GM19351 (cell line): ENCODE results near the gene NENF.
"Not testable (repeated sequence)": the region's sequence is repeated elsewhere in the genome, so short reads cannot be mapped to it uniquely, and the experiment has no call there.

Experiments
- ATAC-seq: cut with Tn5 transposase; IDR thresholded peaks from one replicate; pipeline ENCODE4 v1.9.1; 2021; ENCODE audit warnings: mild to moderate bottlenecking, moderate library complexity; ENCODE audit not compliant: unreplicated experiment

The NENF gene

DNA sequence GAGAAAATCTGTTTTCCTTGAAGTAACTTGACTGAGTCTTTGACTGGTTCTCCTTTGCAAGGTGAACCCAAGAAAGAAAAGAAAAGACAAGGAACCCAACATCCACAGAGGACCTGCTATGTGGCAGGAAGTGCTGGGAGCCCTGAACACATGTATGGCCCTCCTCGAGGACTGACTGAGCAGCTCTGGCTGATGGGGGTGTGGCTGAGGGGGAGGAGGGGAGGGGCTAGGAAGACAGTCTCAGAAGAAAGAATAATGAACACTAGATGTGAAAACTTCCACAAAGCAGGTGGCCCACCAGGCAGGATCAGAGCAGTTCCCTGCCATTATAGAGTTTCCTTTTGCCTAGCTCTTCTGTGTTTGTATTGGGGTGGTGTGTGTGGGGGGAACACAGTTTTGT, 26.1 kb downstream of the NENF start:
- ATAC-seq: no peak

DNA sequence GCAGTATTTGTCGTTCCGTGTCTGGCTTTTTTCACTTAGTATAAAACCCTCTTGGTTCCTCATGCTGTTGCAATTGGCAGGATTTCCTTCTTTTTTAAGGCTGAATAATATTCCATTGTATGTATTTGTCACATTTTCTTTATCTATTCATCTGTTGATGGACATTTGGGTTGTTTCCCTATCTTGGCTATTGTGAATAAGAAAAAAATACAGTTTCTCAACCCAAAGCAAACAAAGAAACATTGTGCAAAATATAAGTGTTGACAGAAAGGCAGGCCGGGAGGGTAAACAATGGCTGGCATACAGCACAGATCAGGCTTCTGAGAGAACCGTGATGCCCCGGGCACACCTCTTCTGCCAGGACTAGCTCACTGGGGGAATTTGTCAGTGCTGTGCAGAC, 26.9 kb downstream of the NENF start:
- ATAC-seq: no peak

DNA sequence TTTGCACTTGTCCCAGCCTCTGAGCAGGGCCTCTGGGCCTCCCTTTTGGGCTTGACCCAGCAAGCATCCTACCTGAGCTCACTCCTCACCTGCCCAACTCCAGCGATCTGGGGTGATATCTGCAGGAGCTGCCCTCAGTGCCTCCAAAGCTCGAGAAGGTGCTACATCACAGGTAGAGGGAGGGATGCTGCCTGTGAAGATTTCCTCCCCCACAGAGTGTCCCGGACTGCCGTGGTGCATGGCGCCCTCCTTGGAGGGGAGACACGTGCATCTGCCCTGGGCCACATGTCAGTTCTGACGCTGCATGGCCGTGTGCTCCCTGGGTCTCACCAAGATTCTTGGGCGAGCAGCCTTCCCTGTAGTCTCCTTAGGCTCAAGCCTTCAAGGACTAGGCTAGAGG, 27.7 kb downstream of the NENF start:
- ATAC-seq: no peak

DNA sequence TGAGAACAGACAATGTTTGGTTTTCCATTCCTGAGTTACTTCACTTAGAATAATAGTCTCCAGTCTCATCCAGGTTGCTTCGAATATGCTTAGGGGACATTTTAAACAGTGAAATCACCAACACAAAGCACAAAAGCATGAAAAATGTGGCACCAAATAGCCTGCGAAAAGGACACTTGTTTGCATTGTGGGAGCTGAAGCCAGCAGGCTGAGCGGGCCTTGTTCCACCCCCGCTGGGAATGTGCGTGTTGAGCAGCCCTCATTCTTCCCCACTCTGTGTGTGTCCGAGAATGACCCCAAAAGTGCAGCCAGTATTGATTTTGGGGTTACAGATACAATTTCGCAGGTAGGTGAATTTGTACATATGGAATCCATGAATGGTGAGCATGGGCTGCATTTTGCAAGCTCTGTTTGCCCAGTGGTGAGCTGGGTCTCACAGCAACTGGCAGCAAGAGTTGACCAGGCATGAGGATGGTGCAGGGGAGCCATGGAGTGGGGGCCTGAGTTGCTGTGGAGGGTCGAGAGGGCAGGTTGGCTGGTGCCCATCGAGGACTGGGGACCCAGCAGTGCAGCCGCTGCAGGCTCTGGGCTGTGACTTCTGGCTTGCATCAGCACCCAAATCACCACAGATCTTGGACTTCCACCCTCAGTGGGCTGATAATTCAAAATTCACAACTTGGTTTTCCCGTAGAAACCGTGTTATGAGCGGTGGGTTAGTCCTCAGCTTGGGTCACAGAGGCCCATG, 29.4 kb downstream of the NENF start:
- no peak for ATAC-seq

DNA sequence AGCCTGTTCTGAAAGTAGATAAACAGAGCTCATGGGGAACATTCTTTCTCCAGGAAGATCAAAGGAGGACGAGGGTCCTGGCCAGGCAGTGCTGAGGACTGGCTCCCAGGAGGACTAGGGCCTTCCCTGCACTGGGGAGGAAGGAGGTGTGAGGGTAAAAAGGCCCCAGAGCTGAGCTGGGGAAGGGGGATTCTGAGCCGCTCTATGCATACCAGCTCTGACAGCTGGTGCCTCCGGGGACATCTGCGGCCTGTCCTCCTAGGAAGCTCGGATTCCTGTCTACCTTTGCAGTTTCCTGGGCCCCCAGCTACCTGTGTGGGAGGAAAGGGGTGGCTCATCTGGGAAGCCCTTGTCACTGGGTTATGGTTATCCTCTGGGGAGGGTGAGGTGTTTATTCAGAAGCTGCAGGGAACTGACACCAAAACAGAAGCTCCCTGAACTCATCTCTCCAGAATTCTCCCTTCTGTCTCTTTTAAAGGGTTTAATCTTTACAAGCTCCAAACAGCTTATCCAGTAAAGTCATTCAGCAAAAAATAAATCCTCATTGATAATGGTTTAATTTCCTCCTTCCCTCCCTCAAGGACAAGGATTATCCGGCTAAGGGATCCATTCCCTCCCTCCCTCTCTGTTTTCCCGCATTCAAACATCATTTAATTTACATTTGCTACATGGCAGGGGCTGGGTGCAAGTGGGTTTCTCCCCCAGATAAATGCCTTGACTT, 31.0 kb downstream of the NENF start:
- no peak for ATAC-seq

DNA sequence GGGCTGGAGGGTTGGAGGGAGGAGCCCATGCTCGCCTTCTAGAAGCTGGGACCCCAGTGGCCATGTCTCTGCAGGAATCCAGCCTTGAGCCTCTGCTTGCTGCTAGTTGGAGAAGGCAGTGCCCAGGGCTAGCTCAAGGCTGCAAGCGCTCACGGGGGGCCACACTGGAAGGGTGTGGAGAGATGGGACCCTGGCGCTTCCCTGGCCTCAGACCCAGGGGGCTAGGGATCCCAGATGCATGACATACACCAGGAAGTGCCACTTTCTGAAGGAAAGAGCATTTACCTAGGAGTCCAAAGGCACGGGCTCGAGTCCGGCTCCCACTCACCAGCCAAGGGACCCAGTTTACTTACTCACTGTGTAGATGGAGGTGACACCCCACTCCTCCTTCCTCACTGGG, 32.6 kb downstream of the NENF start:
- ATAC-seq: no peak

DNA sequence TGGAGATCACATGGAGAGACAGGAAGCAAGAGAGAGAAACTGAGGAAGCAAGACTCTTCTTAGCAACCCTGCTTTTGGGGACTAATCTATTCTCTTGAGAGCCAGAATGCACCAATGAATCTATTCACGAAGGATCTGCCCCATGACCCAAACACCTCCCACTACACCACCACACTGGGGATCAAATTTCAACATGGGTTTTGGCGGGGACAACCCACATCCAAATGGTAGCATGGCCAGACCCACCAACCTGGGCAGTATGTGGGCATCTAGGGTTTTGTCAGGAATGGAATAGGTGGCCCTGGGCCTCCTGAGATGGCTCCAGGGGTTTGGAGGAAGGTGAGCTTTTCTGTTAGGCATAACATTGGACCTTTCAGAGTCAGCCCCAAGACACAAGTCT, 33.7 kb downstream of the NENF start:
- ATAC-seq: no peak

DNA sequence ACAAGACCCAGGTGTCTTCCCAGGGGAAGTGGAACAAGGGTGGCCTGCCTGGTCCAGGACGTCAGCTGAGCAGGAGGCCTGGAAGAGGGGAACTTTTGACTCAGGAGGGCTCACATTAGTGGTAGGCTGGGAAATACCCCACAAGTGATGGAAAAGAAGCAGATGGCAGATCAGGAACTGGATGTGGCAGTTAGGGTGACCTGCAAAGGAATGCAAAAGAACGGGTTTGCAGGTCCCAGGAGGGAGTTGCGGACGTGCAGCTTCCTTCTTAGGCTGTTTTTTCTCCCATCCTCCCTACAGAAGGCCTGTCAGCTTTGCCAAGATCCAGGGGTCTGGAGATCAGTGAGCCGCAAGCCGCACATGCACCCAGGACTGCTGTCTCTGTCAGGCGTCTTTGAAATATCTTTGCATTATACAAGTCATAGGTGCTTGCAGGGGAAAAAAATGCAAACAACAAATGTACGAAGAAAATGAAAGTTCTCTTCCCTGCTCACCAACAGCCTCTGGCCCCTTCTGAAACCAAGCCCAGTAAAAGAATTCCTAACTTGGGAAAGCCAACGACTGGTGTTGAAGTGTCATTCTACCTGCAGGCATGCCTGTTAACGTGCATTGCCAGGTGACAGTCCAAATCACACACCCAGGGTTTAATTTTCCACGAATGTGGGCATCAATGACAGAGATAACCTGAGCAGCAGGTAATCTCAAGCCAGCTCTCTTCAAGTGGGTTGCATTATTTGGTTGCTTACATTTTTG, 34.4 kb downstream of the NENF start:
- no peak for ATAC-seq

DNA sequence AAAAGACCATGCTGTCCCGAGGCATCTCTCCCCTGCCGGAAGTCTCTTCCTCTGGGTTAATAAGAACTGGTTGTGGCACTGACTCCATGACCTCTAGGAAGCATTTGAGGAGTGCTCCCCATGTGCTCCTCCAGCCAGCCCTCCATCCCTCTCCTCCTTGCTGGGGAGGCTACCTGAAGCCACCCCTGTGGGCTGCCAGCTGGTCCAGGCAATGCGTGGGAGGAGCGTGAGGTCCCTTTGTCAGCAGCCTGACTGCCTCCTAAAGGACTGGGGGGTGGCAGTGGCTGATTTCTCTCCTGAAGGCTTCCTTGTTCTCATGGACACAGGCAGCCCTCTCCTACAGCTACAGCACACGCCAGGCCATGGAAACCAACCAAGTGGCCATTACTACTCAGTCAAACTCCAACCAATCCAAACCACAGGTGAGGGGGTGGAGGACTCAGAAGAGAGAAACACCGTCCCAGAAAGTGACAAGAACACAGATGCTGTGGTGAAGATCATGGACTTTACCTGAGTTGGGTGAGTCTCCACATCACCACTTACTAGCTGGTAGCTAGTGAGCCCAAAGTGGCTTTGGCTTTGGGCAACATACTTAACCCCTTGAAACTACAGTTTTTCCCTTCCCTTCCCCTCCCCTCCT, 35.2 kb downstream of the NENF start:
- no peak for ATAC-seq

DNA sequence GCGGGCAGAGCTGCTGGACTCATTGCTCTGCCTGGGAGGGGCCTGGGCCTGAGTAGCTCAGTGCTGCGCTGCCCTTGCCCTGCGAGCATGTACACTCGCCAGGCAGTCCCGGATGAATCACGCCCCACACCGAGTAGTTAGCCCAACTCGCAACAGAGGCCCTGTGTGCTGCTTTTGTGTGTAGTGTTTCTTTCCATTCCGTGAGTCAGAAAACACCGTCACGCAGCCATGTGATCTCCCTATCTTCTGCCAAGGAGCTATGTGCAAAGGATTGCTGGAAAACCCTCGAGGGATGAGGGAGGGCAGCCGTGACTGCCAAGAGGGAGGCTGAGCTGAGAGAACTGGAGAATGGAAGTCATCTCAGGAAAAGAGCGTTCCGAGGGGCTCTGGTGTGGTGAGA, 37.3 kb downstream of the NENF start:
- no peak for ATAC-seq

DNA sequence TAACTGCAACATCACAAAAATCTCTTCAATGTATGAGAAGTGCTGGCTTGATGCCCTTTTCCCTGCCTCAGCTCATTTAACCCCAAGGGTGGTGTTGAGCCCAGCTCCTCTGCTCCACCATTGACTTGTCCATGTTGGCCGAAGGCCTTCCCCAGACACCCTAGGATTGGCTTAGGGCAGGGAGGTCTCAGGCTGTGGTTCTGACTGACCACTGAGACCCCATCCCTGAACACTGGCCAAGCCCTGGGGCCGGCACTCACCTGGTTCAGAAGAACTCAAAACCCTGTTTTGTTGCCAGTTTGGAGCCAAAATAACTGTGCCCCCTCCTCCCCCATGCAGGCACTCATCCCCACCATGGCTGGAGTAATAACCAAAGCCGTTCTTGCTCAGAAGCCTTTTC, 38.6 kb downstream of the NENF start:
- no peak for ATAC-seq

DNA sequence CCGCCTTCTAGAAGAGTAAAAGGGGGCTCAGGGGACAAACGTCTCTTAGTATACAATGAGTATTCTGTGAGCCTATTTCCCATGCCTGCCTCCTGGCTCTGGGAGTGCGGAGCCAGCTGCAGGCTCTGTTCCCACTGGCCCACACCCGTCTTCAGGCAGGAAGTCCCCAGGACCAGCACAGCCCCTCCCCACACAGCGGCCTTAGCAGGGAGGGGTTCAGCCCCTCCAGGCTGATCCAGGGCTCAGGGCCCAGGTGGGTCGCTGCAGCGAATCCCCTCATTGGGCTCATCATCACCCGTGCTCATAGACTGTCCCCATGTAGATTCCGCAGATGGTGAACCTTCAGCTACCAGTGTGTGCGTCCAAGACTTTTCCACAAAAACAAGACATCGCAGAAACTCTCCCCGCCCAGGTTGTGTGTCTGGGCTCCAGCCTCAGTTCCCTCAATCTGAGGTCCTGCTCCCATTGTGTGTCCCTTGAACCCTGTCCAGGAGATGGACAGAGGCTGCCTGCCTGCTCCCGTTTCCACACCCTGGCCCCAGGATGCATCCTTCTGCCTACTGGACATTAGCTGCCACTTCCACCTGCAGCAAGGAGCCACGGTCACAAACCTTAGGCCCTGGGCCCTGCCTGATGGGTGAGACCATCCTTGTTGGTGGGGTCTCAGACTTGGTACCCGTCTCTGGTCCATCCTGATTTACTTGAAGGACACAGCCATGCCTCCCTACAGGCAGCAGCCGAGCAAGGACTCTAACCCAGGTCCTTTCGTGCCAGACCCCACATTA, 39.4 kb downstream of the NENF start:
- ATAC-seq: no peak

DNA sequence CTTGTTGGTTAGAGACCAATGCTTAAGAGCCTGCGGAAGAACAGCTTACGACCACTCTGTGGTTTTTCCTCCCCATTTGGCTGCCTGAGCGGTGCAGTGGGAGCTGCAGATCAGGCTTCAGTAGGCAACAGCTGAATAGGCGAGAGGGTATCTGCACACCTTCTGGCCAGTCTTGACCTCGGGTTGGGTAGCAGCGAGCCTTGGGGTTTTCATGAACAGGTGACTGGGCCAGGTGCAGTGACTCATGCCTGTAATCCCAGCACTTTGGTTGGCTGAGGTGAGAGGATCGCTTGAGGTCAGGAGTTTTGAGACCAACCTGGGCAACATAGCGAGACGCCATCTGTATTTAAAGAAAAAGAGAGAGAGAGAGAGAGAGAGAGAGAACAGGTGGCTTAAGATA, 41.0 kb downstream of the NENF start:
- ATAC-seq: no peak

DNA sequence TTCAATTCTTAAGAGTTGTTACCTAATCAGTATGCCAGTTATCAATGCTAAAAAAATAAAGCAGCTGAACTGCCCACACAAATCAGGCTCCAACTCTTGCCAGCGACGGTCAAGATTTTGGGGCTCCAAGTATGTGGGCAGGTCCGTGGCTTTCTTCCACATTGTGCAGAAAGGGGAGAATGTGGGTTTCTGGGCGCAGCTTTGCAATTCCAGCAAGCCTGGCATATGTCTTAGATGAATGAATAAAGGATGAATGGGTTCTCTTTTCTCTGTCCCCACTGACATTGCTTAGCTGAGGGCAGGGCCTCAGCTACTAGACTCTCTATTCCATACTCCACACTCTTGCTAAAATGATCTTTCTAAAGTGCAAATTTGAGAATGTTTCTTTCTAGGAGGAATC, 42.4 kb downstream of the NENF start:
- no peak for ATAC-seq

DNA sequence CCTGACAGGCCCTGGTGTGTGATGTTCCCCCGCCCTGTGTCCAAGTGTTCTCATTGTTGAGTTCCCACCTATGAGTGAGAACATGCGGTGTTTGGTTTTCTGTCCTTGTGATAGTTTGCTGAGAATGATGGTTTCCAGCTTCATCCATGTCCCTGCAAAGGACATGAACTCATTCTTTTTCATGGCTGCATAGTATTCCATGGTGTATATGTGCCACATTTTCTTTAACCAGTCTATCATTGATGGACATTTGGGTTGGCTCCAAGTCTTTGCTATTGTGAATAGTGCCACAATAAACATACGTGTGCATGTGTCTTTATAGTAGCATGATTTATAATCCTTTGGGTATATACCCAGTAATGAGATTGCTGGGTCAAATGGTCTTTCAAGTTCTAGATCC, 43.1 kb downstream of the NENF start:
- ATAC-seq: not testable (repeated sequence)

DNA sequence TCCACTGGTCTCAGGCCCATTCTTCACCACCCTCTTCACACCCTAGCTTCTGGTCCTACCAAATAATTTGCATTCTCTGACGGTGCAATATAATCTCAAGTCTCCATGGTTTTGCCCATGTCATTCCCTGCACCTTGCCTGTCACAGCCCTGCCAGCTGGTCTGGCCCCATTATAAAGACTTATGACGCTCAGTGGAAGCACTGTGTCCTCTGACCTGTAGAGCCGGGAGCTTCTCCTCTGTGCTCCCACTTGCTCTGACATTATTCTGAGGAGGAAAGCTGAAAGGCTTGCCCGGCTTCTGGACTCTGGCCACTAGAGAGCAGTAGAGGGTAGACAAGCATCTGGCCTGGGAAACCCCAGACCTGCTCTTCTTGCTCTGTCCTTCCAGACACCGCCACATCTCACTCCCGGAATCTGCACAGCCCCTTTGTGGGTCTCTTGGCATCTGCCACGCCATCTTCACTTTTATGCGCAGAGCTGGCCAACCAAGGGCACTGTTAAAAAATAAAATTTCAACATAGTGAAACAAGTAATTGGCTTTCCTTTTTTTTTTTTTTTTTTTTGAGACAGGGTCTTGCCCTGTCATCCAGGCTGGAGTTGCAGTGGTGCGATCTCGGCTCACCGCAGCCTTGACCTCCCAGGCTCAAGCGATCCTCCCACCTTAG, 44.4 kb downstream of the NENF start:
- ATAC-seq: peak; percentile 94

DNA sequence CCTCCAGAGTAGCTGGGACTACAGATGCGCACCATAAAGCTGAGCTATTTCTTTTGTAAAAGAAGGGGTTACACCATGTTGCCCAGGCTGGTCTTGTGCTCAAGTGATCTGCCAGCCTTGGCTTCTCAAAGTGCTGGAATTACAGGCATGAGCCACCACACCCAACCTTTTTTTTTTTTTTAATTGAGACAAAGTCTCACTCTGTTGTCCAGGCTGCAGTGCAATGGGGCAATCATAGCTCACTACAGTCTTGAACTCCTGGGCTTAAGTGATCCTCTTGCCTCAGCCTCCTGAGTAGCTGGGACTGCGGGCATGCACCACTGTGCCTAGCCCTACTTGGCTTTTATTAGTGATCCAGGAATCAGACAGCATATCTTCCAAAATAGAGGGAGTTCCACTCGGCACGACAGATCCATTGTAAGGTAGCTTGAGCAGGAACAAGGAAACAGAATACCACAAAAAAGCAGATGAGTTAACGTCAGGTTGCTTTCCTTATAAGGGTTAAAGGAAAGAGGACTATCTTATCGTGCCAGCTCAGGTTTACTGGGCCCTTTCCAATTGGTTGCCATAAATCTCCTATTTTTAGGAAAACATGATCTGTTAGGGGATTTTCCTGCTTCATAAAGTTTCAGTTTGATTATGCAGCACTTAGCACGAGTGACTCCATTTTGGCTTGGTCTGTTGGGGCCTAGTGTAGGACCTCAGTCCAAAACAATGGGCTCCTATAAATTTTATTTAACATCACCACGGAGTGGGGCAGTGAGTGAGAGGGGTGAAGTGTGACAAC, 45.2 kb downstream of the NENF start:
- no peak for ATAC-seq

DNA sequence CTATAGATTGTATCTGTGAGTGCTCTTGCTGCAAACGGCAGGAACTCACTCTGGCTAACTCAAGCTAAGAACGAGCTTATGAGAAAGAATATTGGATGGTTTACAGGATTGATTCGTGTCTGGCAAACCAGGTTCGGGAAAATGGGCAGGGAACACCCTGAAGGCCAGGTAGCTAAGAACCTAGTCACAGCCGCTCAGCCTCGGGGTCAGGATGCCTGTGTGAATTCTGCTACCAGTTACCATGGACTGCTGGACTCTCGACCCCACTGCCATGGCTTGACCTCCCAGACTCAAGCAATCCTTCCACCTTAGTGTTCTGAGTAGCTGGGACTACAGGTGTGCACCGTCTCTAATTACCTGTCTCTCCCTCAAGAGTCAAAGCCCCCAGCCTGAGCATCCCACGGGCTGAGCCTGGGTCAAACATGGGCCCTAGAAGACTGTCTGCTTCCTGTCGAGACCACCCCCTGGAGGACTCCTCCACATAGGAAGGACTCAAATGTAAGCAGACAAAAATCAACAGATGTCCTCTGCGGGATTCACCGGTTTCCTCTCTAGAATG, 45.8 kb downstream of the NENF start:
- ATAC-seq: no peak

DNA sequence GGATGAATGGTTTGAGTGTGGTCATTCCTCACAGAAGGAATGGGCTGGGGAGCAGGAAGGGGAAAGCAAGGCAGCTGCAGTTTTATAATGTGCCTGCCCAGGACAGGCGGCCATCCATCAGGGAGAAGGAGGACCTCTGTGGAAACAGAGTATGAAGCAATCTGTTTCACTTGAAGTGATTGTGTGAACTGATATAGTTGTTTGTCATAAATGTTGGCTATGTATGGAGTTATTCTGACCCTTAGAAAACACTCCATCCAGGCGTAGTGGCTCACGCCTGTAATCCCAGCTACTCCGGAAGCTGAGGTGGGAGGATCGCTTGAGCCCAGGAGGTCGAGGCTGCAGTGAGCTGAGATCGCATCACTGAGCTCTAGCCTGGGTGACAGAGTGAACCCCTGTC, 46.5 kb downstream of the NENF start:
- no peak for ATAC-seq
